K562 (cell line): ENCODE data around the gene TBC1D17. TPM values are rescaled to one million over a fixed set of nuclear protein-coding genes. Genes with fewer than 3 reads are reported as not detected.
A peak's percentile ranks its signal among the peaks of the same experiment; 100 is the strongest.

Experiments used
- ATAC-seq: fragments of 200-7000 bp; cut with Tn5 transposase; 3 replicates; pipeline ENCODE4 v1.9.1; 2020; ENCODE audit warnings: moderate library complexity
- BruUV-seq: library from RNA; stranded (reverse); fragments of 400-500 nt; replicated peaks from 2 replicates; lab custom pipeline; 2021; lab: Mats Ljungman, UMichigan
- CTCF ChIA-PET: fragments of 300-600 bp; formaldehyde crosslinking; extraction: SDS; loops from one replicate; lab custom pipeline; 2021; ENCODE audit warnings: low intra/inter-chr PET ratio; lab: Yijun Ruan, JAX
- POLR2A ChIA-PET: fragments of 300-600, 350-650 bp; sonication (Branson Sonifier 250); formaldehyde crosslinking; extraction: SDS; loops from one replicate; lab custom pipeline; 2021; ENCODE audit warnings: antibody characterized with exemption, inconsistent platforms; lab: Yijun Ruan, JAX
- DNase-seq, 4 experiments: peaks; one replicate each; pipeline versions ENCODE4 v3.0.0 to v3.0.0-alpha.2; 2011 to 2018; ENCODE audit warnings: low spot score in 3 of 4, mixed read lengths in 3 of 4; ENCODE audit errors: extremely low read depth in 1 of 4
- FAIRE-seq: peaks from 2 replicates; lab custom pipeline; 2011; peaks lifted over from hg19 to GRCh38; lab: Jason Lieb, UNC
- H2AFZ ChIP-seq: 2 replicates; pipeline ENCODE4 v1.6.0; 2011; ENCODE audit warnings: low read depth, low read length, control low read depth, inconsistent platforms
- H3K27ac ChIP-seq: fragments of 200-600 bp; 3 replicates; pipeline ENCODE4 v1.8.0; 2011; ENCODE audit warnings: low read depth, mild to moderate bottlenecking, control low read depth, inconsistent platforms, low read length, moderate library complexity, mixed read lengths; ENCODE audit errors: extremely low read depth
- H3K27me3 ChIP-seq, 2 experiments: fragments of 300-600 bp in 1 of 2; 2 replicates in 1 of 2; 3 replicates in 1 of 2; pipeline versions ENCODE4 v1.6.0 to v1.8.0; 2011; ENCODE audit warnings: inconsistent platforms in 2 of 2, low read length in 2 of 2, mild to moderate bottlenecking in 1 of 2, mixed read lengths in 1 of 2, moderate library complexity in 1 of 2; ENCODE audit not compliant: control insufficient read depth in 2 of 2, insufficient read depth in 2 of 2
- H3K36me3 ChIP-seq: fragments of 300-600 bp; 3 replicates; pipeline ENCODE4 v1.8.0; 2011; ENCODE audit warnings: mild to moderate bottlenecking, low read length, inconsistent platforms; ENCODE audit not compliant: control insufficient read depth, insufficient read depth
- H3K4me1 ChIP-seq, 2 experiments: fragments of 200-600 bp in 1 of 2; replicated peaks in 1 of 2; 2 replicates in 1 of 2; 3 replicates in 1 of 2; pipeline versions ENCODE4 v1.5.1 to v1.8.0; 2011; ENCODE audit warnings: inconsistent platforms in 2 of 2, low read length in 2 of 2, mild to moderate bottlenecking in 1 of 2, mixed read lengths in 1 of 2, moderate library complexity in 1 of 2; ENCODE audit not compliant: control insufficient read depth in 2 of 2, insufficient read depth in 2 of 2
- H3K4me2 ChIP-seq: 2 replicates; pipeline ENCODE4 v1.6.1; 2011; ENCODE audit warnings: low read length, control low read depth, inconsistent platforms, mixed read lengths; ENCODE audit not compliant: insufficient read depth
- H3K4me3 ChIP-seq: fragments of 200-600 bp; sonication (generic), shearing (Covaris generic); 2 replicates; pipeline ENCODE4 v1.5.1; 2016; ENCODE audit warnings: control low read depth, inconsistent platforms
- H3K79me2 ChIP-seq: fragments of 200-600 bp; 3 replicates; pipeline ENCODE4 v1.8.0; 2011; ENCODE audit warnings: low read length, inconsistent platforms; ENCODE audit not compliant: control insufficient read depth, insufficient read depth
- H3K9ac ChIP-seq, 2 experiments: 2 replicates each; pipeline versions ENCODE4 v1.6.0 to v1.6.1; 2011; ENCODE audit warnings: low read depth in 2 of 2, low read length in 2 of 2, control low read depth in 1 of 2, inconsistent platforms in 1 of 2, mild to moderate bottlenecking in 1 of 2, mixed read lengths in 1 of 2; ENCODE audit not compliant: insufficient read depth in 1 of 2
- H3K9me1 ChIP-seq: one replicate; pipeline ENCODE4 v1.6.0; 2011; ENCODE audit warnings: inconsistent platforms, mild to moderate bottlenecking, low read length, moderate library complexity; ENCODE audit not compliant: control insufficient read depth, insufficient read depth
- H3K9me3 ChIP-seq: replicated peaks from 2 replicates; pipeline ENCODE4 v1.5.1; 2011; ENCODE audit warnings: low read depth, low read length, inconsistent platforms; ENCODE audit not compliant: control insufficient read depth, insufficient read depth
- H4K20me1 ChIP-seq: replicated peaks from 2 replicates; pipeline ENCODE4 v1.6.1; 2011; ENCODE audit warnings: low read length, inconsistent platforms, mixed read lengths; ENCODE audit not compliant: control insufficient read depth, insufficient read depth
- BCL6 ChIP-seq: fragments of 250-450 bp; sonication (Bioruptor Pico); IDR thresholded peaks from 2 replicates; pipeline ENCODE4 v1.4.0; 2020
- BRD4 ChIP-seq: fragments of 200-600 bp; sonication (generic); IDR thresholded peaks from 2 replicates; pipeline ENCODE4 v1.6.1; 2017; ENCODE audit warnings: inconsistent platforms
- CCAR2 ChIP-seq: fragments of 200-400 bp; formaldehyde crosslinking; IDR thresholded peaks from 2 replicates; pipeline ENCODE4 v1.6.1; 2017; ENCODE audit warnings: mild to moderate bottlenecking, low read depth, low read length
- ETV5 ChIP-seq: sonication (generic); formaldehyde crosslinking; IDR thresholded peaks from 2 replicates; pipeline ENCODE4 v1.4.0; 2020; ENCODE audit warnings: low read depth, mild to moderate bottlenecking, missing genetic modification reagents
- FOXK1 ChIP-seq: sonication (generic); formaldehyde crosslinking; IDR thresholded peaks from 2 replicates; pipeline ENCODE4 v1.8.0; 2022; ENCODE audit warnings: missing genetic modification reagents, mild to moderate bottlenecking, borderline replicate concordance
- FOXP1 ChIP-seq: sonication (generic); formaldehyde crosslinking; IDR thresholded peaks from 2 replicates; pipeline ENCODE4 v1.8.0; 2022; ENCODE audit warnings: mild to moderate bottlenecking, missing genetic modification reagents
- HDAC6 ChIP-seq: IDR thresholded peaks from 2 replicates; pipeline ENCODE4 v1.6.1; 2012; ENCODE audit warnings: low read depth, mild to moderate bottlenecking, control low read depth, inconsistent platforms, low read length, moderate library complexity
- HDGF ChIP-seq: fragments of 450-650 bp; IDR thresholded peaks from 2 replicates; pipeline ENCODE4 v1.6.1; 2016
- MCM7 ChIP-seq, 2 experiments: fragments of 450-650 bp; IDR thresholded peaks; 2 replicates each; pipeline ENCODE4 v1.6.1; 2016 to 2018
- MECOM ChIP-seq: fragments of 250-450 bp; sonication (Bioruptor Pico); IDR thresholded peaks from 2 replicates; pipeline ENCODE4 v1.8.0; 2022; ENCODE audit warnings: inconsistent platforms
- MTA2 ChIP-seq: fragments of 450-650 bp; IDR thresholded peaks from 2 replicates; pipeline ENCODE4 v1.6.1; 2016; ENCODE audit warnings: low read depth
- NCOR1 ChIP-seq: fragments of 450-650 bp; IDR thresholded peaks from 2 replicates; pipeline ENCODE4 v1.6.1; 2016; ENCODE audit warnings: mild to moderate bottlenecking, moderate library complexity
- RBBP5 ChIP-seq: fragments of 200-600 bp; sonication (generic); IDR thresholded peaks from 2 replicates; pipeline ENCODE4 v1.6.1; 2012; ENCODE audit warnings: borderline replicate concordance, mild to moderate bottlenecking, low read length, control low read depth, inconsistent platforms; ENCODE audit not compliant: insufficient read depth, poor library complexity, severe bottlenecking
- RBM22 ChIP-seq: fragments of 200-400 bp; formaldehyde crosslinking; IDR thresholded peaks from 2 replicates; pipeline ENCODE4 v1.6.1; 2018; ENCODE audit warnings: low read length, low read depth; ENCODE audit not compliant: poor library complexity, severe bottlenecking
- RERE ChIP-seq: sonication (generic); formaldehyde crosslinking; IDR thresholded peaks from 2 replicates; pipeline ENCODE4 v1.8.0; 2023; ENCODE audit warnings: missing genetic modification reagents, mild to moderate bottlenecking, borderline replicate concordance
- RUNX1 ChIP-seq: sonication (generic); IDR thresholded peaks from 2 replicates; pipeline ENCODE4 v1.6.1; 2016; ENCODE audit warnings: antibody characterized with exemption, low read depth
- ZBTB8A ChIP-seq: fragments of 450-650 bp; IDR thresholded peaks from 2 replicates; pipeline ENCODE4 v1.6.1; 2018; ENCODE audit warnings: mild to moderate bottlenecking, moderate library complexity; ENCODE audit not compliant: partially characterized antibody
- WGBS: fragments of 100-300 bp; shearing (Covaris generic); methylation state at CpG from one replicate; pipeline ENCODE4 v1.1.6; 2016; ENCODE audit warnings: low coverage, mixed read lengths; ENCODE audit not compliant: insufficient coverage; ENCODE audit errors: missing lambda C conversion rate; 5-methylcytosine and 5-hydroxymethylcytosine counted together
- in situ Hi-C: fragments of 300-500 bp; cut with MboI; formaldehyde crosslinking; loops from 4 replicates; pipeline ENCODE4 v1.15.0; 2018; ENCODE audit warnings: inconsistent platforms, mixed read lengths
- intact Hi-C: fragments of 100-400 bp; cut with micrococcal nuclease; formaldehyde crosslinking; loops from 2 replicates; pipeline ENCODE4 v1.14.2; 2022
- polyA plus RNA-seq, 8 experiments: library from polyadenylated mRNA; depleted of rRNA in 4 of 8; stranded (reverse) in 5 of 8; unstranded in 3 of 8; fragments of >200 nt; fragmentation: Nextera tagmentation in 2 of 8; fragmentation: Illumina TruSeq in 1 of 8; extraction: Ambion mirVana in 2 of 8; extraction: Trizol in 1 of 8; gene quantifications; 2 replicates each; pipeline versions ENCODE4 v1.2.1 to v1.2.3, GENCODE V29; 2011 to 2014; ENCODE audit warnings: inconsistent platforms in 1 of 8, missing spikeins in 1 of 8
- total RNA-seq, 7 experiments: library from RNA; depleted of rRNA in 6 of 7; stranded (reverse); fragments of >200 nt in 6 of 7; fragmentation: Illumina TruSeq in 2 of 7; extraction: Trizol in 2 of 7; gene quantifications; 2 replicates each; pipeline versions ENCODE4 v1.2.1 to v1.2.3, GENCODE V29; 2011 to 2021; ENCODE audit warnings: low replicate concordance in 1 of 7

The TBC1D17 gene
- total and polyA plus RNA-seq, 9 of the 15 experiments (the other 6 are each of a cell fraction or from before 2014, with no cell fraction given) = 0.42 to 16.0 (median 3.8) TPM

DNA sequence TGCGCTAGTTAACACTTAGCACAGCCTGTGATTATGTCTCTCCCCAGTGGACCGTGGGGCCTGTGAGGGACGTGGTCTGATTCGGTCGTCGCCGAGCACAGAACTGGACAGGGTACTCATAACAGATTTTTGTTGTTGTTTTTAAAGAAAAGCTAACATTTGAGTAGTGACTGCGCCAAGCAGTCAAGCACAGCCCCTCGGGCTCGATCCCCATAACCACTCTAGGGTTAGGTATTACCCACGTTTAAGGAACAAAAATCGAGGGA lies 27.3 kb upstream of the TBC1D17 start (continued):
- 0 out of 2 replicates have a peak, but pooled peaks have one; percentile 26 for TF ChIP-seq FOXK1 (CRISPR knock-in tag)
- TF ChIP-seq HDAC6 = no peak
- no peak for TF ChIP-seq FOXP1 (CRISPR knock-in tag)
- TF ChIP-seq RBM22 = no peak
- no peak for TF ChIP-seq CCAR2
- no peak for TF ChIP-seq NCOR1
- no peak for TF ChIP-seq ZBTB8A
- peak; percentile 21; the same call in 1 of the 2 replicates for TF ChIP-seq ETV5 (CRISPR knock-in tag)
- TF ChIP-seq HDGF = peak; percentile 79; the same call in 1 of the 2 replicates
- TF ChIP-seq BCL6 = no peak
- TF ChIP-seq BRD4 = no peak
- 0 out of 2 replicates have a peak, but pooled peaks have one; percentile 2 for TF ChIP-seq MTA2

DNA sequence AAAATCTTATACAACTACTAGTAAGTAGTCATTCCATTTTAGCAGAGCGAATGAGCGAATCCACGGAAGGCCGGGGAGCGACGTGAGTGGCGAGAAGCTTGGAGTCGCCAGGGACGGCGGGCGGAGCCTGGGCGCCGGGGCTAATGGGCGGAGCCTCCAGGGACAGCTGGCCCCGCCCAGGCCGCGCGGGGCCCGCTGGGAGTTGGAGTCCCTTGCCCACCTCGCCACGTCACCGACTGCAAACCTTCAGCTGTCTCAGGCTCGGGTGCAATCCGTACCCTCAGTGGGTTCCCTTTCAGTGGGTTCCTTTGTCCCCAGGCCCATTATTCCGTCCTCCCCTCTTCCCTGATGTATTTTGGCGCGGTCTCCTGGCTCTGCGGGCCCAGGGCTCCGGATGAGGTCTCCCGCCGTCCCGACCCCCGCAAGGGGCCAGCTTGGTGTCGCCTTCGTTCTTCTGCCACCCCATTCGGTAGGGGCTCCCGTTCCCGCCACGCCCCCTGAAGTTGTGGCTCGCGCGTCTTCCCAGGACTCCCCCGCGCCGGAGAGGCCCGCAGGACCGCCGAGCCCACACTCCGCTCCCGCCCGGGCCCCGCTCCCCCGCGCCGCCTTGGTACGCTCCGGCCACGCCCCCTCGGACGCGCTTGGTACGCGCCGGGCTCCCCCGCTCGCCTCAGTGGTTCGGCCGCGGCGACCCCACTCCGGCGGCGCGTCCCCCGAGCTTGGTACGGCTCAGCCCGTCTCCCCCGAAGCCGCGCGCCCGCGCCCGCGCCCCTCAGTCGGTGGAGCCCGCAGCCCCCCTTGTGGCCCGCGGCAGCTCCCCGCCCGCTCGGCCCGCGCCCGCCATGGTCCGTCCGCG lies 26.8 kb upstream of the TBC1D17 start, which contains the start of gene PTOV1:
PTOV1 (plus strand) TSS at position 673 of the 856 bp plus-strand sequence.
- intact Hi-C loops = no loop called here
- no TSS peak for BruUV-seq
- Histone ChIP-seq H3K4me1 (peaks cover 39 to 64% of the 10 kb centered on the region in 2 experiments), H2AFZ (peak within 1 kb of the TSS; percentile 97), H3K4me3 (peak within 1 kb of the TSS; percentile 87), H3K27me3 (no peaks in the 10 kb centered on the region), H3K36me3 (peaks cover 33% of the 10 kb centered on the region), H3K9ac (peak within 1 kb of the TSS; percentile 97 to 99), H3K4me2 (peak within 1 kb of the TSS; percentile 92), H3K9me3 (0 out of 2 replicates have a peak, but pooled peaks cover 6% of the 10 kb centered on the region), H3K79me2 (peaks cover 54% of the 10 kb centered on the region), H3K27ac (peak within 1 kb of the TSS; percentile 100), H3K9me1 (peaks cover 11% of the 10 kb centered on the region), H4K20me1 (peaks cover 11% of the 10 kb centered on the region)
- peak; percentile 96 to 97 (median 97) for DNase-seq
- peak; percentile 83 for FAIRE-seq
- ChIA-PET CTCF (no interaction called here), POLR2A (interaction anchor here (0.7 to 2.0 kb wide), 21 partner anchors 8 to 175 kb away, joined by 3 to 18 read pairs (median 5); partner anchors contain the start of genes FUZ and PRMT1)
- peak; percentile 91 for ATAC-seq
- in situ Hi-C loops = no loop called here
- 0% methylated on average over 47 of the region's 98 CpGs for WGBS
- TF ChIP-seq MCM7 (IDR thresholded peaks at IDR 0.05) (no peak), RBBP5 (peak; percentile 87), MECOM (no peak), ETV5 (CRISPR knock-in tag) (no peak), RUNX1 (no peak), RERE (CRISPR knock-in tag) (no peak)
